ENCODE results near the gene PAQR7. TPM values are rescaled to one million over a fixed set of nuclear protein-coding genes. Genes with fewer than 3 reads are reported as not detected.

The PAQR7 gene
- total and polyA plus RNA-seq, 4 donors, result 4.2 to 12.1 (median 6.6) TPM

DNA sequence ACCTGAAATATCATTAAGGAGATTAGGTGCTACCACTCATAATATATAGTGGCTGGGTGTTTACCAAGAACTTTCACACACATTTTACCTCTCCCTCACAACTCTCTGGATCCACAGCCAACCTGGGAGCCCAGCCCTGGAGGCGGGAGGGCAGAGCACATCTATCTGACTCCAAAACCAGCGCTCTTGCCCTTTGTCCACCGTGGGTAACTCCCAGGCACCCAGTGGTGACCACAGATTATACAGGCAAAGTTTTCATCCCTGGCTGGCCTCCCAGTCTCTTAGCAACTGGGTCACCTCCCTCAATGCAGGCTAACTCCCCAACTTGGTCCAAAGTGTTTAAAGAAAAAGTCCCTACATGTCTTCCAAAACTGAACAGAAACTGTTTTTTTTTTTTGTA lies 2.4 kb downstream of the PAQR7 start:
- H3K27me3 ChIP-seq (ENCODE audit: control insufficient read depth in 3 of 3, insufficient read depth in 3 of 3, low read length in 2 of 3), result no peaks in the 10 kb centered on the region
- H3K9ac ChIP-seq (ENCODE audit: insufficient read depth in 1 of 2, low read length in 2 of 2), result no peak overlapping the region
- H3K27ac ChIP-seq (ENCODE audit: low read depth in 1 of 2, low read length in 1 of 2), result no peak overlapping the region
- TF ChIP-seq, protein P1, sequence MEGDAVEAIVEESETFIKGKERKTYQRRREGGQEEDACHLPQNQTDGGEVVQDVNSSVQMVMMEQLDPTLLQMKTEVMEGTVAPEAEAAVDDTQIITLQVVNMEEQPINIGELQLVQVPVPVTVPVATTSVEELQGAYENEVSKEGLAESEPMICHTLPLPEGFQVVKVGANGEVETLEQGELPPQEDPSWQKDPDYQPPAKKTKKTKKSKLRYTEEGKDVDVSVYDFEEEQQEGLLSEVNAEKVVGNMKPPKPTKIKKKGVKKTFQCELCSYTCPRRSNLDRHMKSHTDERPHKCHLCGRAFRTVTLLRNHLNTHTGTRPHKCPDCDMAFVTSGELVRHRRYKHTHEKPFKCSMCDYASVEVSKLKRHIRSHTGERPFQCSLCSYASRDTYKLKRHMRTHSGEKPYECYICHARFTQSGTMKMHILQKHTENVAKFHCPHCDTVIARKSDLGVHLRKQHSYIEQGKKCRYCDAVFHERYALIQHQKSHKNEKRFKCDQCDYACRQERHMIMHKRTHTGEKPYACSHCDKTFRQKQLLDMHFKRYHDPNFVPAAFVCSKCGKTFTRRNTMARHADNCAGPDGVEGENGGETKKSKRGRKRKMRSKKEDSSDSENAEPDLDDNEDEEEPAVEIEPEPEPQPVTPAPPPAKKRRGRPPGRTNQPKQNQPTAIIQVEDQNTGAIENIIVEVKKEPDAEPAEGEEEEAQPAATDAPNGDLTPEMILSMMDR (IDR thresholded peaks at IDR 0.05; ENCODE audit: control extremely low read depth, extremely low read depth), result no peak
- H3K4me3 ChIP-seq, result no peak overlapping the region
- H3K4me1 ChIP-seq (ENCODE audit: control insufficient read depth in 5 of 5, insufficient read depth in 5 of 5, low read length in 5 of 5), result peaks cover 0 to 27% (median 8%) of the 10 kb centered on the region in 5 donors
- WGBS, 2 donors, result 88 to 92% methylated on average over 3 of the region's 3 CpGs
- H3K9me3 ChIP-seq (ENCODE audit: control insufficient read depth in 4 of 4, insufficient read depth in 3 of 4, low read length in 3 of 4), result no peaks in the 10 kb centered on the region
- peaks cover 0 to 5% (median 1%) of the 10 kb centered on the region in 4 donors for H3K36me3 ChIP-seq (ENCODE audit: control insufficient read depth in 4 of 4, insufficient read depth in 4 of 4, low read length in 4 of 4)
- DNase-seq (no peak), ATAC-seq (ENCODE audit: insufficient read depth, low FRiP score) (no peak)

DNA sequence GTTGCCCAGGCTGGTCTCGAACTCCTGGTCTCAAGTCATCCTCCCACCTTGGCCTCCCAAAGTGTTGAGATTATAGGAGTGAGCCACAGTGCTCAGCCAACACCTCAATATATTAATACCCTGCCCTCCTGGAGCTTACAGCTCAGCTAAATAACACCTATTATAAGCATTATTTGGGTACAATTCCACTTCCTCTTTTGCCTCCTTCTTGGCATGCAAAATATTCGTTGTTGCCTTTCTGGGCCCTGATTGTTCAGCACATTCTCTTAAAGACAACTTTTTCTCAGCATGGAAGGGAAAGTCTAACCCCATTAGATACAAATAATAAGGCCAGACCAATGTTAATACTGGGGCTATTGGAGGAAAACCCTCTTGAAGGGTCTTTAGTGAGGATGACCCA lies 2.8 kb downstream of the PAQR7 start:
- no peak overlapping the region for H3K27ac ChIP-seq (ENCODE audit: low read depth in 1 of 2, low read length in 1 of 2)
- peaks cover 0 to 5% (median 1%) of the 10 kb centered on the region in 4 donors for H3K36me3 ChIP-seq (ENCODE audit: control insufficient read depth in 4 of 4, insufficient read depth in 4 of 4, low read length in 4 of 4)
- DNase-seq (no peak), ATAC-seq (ENCODE audit: insufficient read depth, low FRiP score) (no peak)
- no peak overlapping the region for H3K9ac ChIP-seq (ENCODE audit: insufficient read depth in 1 of 2, low read length in 2 of 2)
- no peaks in the 10 kb centered on the region for H3K9me3 ChIP-seq (ENCODE audit: control insufficient read depth in 4 of 4, insufficient read depth in 3 of 4, low read length in 3 of 4)
- TF ChIP-seq, protein P1 (IDR thresholded peaks at IDR 0.05; ENCODE audit: control extremely low read depth, extremely low read depth), result no peak
- H3K4me1 ChIP-seq (ENCODE audit: control insufficient read depth in 5 of 5, insufficient read depth in 5 of 5, low read length in 5 of 5), result peaks cover 0 to 27% (median 9%) of the 10 kb centered on the region in 5 donors
- WGBS, 2 donors, result 52 to 59% methylated on average over 2 of the region's 2 CpGs
- H3K27me3 ChIP-seq (ENCODE audit: control insufficient read depth in 3 of 3, insufficient read depth in 3 of 3, low read length in 2 of 3), result no peaks in the 10 kb centered on the region
- no peak overlapping the region for H3K4me3 ChIP-seq

DNA sequence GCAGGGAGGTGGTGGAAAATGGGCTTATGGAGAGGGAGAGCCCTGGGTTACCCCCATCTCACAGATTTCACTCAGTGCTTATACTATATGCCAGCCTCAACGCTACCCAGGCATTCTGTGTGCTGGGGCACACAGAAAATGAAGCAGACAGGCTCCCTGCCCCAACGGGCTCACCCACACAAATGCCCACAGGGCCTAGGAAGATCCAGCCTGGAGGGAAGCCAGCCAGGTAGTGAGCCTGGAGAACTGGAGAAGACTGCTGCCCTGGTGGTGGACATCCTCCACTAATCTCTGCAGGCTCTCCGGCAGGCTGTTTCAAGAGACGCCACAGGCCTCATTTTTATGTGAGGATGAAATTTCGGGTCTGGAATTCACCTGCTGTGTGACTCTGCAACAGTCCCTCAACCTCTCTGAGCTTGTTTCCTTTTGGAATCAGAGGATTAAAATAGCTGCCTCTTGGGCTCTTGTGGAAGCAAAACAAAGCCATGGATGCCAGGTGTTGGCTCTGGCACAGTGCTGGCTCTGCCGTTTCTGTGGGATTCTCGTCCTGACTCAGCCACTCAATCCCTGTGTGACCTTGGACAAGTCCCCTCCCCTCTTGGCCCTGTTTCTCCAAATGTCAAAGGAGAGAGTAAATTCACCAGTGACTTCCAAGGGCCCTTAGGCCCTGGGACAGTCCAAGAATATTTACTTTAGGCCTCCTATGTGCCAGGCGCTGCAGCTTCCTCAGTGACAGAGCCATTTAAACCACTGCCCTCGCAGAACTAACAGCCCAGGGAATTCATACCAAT lies 3.6 kb downstream of the PAQR7 start:
- TF ChIP-seq, protein P1 (IDR thresholded peaks at IDR 0.05; ENCODE audit: control extremely low read depth, extremely low read depth), result no peak
- H3K4me1 ChIP-seq (ENCODE audit: control insufficient read depth in 5 of 5, insufficient read depth in 5 of 5, low read length in 5 of 5), result peaks cover 0 to 27% (median 9%) of the 10 kb centered on the region in 5 donors
- 67 to 77% methylated on average over 9 of the region's 9 CpGs for WGBS, 2 donors
- no peaks in the 10 kb centered on the region for H3K9me3 ChIP-seq (ENCODE audit: control insufficient read depth in 4 of 4, insufficient read depth in 3 of 4, low read length in 3 of 4)
- DNase-seq, result no peak
- ATAC-seq (ENCODE audit: insufficient read depth, low FRiP score), result no peak
- H3K4me3 ChIP-seq, result no peak overlapping the region
- no peaks in the 10 kb centered on the region for H3K27me3 ChIP-seq (ENCODE audit: control insufficient read depth in 3 of 3, insufficient read depth in 3 of 3, low read length in 2 of 3)
- H3K27ac ChIP-seq (ENCODE audit: low read depth in 1 of 2, low read length in 1 of 2), result peak overlapping the region in 1 of 2 donors; percentile 20
- H3K36me3 ChIP-seq (ENCODE audit: control insufficient read depth in 4 of 4, insufficient read depth in 4 of 4, low read length in 4 of 4), result peaks cover 0 to 5% (median 1%) of the 10 kb centered on the region in 4 donors
- no peak overlapping the region for H3K9ac ChIP-seq (ENCODE audit: insufficient read depth in 1 of 2, low read length in 2 of 2)
